ENCODE results near the gene DNAH14. TPM values are rescaled to one million over a fixed set of nuclear protein-coding genes. Genes with fewer than 3 reads are reported as not detected.
"Not testable (repeated sequence)": the region's sequence is repeated elsewhere in the genome, so short reads cannot be mapped to it uniquely, and the experiment has no call there.

DNAH14 gene
- total RNA-seq, 2 donors from 2014 or later: 36.6 to 41.6 TPM

GRCh38 chr1:225209153-225209552 lies 279.7 kb downstream of the DNAH14 start:
- Mint-ChIP-seq H3K27me3 (ENCODE audit: insufficient read depth) (peaks cover 7% of the 10 kb centered on the region), H3K27ac (no peak overlapping the region), H3K36me3 (ENCODE audit: low read depth) (peaks cover 2% of the 10 kb centered on the region), H3K9me3 (peaks cover 49% of the 10 kb centered on the region), H3K4me1 (no peaks in the 10 kb centered on the region), H3K4me3 (no peak overlapping the region)
- TF ChIP-seq, protein P1, sequence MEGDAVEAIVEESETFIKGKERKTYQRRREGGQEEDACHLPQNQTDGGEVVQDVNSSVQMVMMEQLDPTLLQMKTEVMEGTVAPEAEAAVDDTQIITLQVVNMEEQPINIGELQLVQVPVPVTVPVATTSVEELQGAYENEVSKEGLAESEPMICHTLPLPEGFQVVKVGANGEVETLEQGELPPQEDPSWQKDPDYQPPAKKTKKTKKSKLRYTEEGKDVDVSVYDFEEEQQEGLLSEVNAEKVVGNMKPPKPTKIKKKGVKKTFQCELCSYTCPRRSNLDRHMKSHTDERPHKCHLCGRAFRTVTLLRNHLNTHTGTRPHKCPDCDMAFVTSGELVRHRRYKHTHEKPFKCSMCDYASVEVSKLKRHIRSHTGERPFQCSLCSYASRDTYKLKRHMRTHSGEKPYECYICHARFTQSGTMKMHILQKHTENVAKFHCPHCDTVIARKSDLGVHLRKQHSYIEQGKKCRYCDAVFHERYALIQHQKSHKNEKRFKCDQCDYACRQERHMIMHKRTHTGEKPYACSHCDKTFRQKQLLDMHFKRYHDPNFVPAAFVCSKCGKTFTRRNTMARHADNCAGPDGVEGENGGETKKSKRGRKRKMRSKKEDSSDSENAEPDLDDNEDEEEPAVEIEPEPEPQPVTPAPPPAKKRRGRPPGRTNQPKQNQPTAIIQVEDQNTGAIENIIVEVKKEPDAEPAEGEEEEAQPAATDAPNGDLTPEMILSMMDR (conservative IDR thresholded peaks at IDR 0.05): no peak
- Histone ChIP-seq H3K27ac (ENCODE audit: low read depth, low read length) (no peak overlapping the region), H3K4me1 (ENCODE audit: control insufficient read depth, insufficient read depth, low read length) (no peaks in the 10 kb centered on the region), H3K9ac (ENCODE audit: extremely low read depth, low read length, poor library complexity, severe bottlenecking) (no peak overlapping the region), H3K27me3 (ENCODE audit: control insufficient read depth, insufficient read depth, low read length, poor library complexity, severe bottlenecking) (no peaks in the 10 kb centered on the region), H3K36me3 (ENCODE audit: control insufficient read depth, insufficient read depth, low read length) (no peaks in the 10 kb centered on the region), H3K4me3 (ENCODE audit: low read length) (no peak overlapping the region), H3K9me3 (ENCODE audit: control insufficient read depth, low read length) (peaks cover 10% of the 10 kb centered on the region)
- no peak for DNase-seq

- H3K4me1 ChIP-seq (ENCODE audit: control insufficient read depth, insufficient read depth, low read length); H3K9ac ChIP-seq (ENCODE audit: extremely low read depth, low read length, poor library complexity, severe bottlenecking); H3K4me1 Mint-ChIP-seq; H3K4me3 ChIP-seq (ENCODE audit: low read length); H3K27ac Mint-ChIP-seq; H3K27ac ChIP-seq (ENCODE audit: low read depth, low read length); H3K27me3 ChIP-seq (ENCODE audit: control insufficient read depth, insufficient read depth, low read length, poor library complexity, severe bottlenecking); H3K36me3 Mint-ChIP-seq (ENCODE audit: low read depth); H3K36me3 ChIP-seq (ENCODE audit: control insufficient read depth, insufficient read depth, low read length); DNase-seq; H3K27me3 Mint-ChIP-seq (ENCODE audit: insufficient read depth); H3K9me3 ChIP-seq (ENCODE audit: control insufficient read depth, low read length); H3K4me3 Mint-ChIP-seq: not testable (repeated sequence)
- H3K9me3 Mint-ChIP-seq: peaks cover 57% of the 10 kb centered on the region
- 70 to 83% methylated on average over 2 to 3 of the region's 3 CpGs for WGBS, 2 experiments (ENCODE audit: insufficient coverage in 1 of 2, insufficient read length in 1 of 2)
Measured at GRCh38 chr1:225210180-225210579, 280.7 kb downstream of the DNAH14 start.

DNA sequence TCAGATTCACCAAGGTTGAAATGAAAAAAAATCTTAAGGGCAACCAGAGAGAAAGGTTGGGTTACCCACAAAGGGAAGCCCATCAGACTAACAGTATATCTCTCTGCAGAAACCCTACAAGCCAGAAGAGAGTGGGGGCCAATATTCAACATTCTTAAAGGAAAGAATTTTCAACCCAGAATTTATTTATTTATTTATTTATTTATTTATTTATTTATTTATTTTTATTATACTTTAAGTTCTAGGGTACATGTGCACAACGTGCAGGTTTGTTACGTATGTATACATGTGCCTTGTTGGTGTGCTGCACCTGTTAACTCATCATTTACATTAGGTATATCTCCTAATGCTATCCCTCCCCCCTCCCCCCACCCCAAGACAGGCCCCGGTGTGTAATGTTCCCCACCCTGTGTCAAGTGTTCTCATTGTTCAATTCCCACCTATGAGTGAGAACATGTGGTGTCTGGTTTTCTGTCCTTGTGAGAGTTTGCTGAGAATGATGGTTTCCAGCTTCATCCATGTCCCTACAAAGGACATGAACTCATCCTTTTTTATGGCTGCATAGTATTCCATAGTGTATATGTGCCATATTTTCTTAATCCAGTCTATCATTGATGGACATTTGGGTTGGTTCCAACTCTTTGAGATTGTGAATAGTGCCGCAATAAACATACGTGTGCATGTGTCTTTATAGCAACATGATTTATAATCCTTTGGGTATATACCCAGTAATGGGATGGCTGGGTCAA lies 282.4 kb downstream of the DNAH14 start:
- H3K4me3 ChIP-seq (ENCODE audit: low read length); H3K9ac ChIP-seq (ENCODE audit: extremely low read depth, low read length, poor library complexity, severe bottlenecking); H3K27ac Mint-ChIP-seq; H3K4me1 Mint-ChIP-seq; H3K27ac ChIP-seq (ENCODE audit: low read depth, low read length); H3K9me3 ChIP-seq (ENCODE audit: control insufficient read depth, low read length); H3K36me3 Mint-ChIP-seq (ENCODE audit: low read depth); H3K36me3 ChIP-seq (ENCODE audit: control insufficient read depth, insufficient read depth, low read length); H3K4me3 Mint-ChIP-seq; H3K27me3 Mint-ChIP-seq (ENCODE audit: insufficient read depth); DNase-seq; H3K27me3 ChIP-seq (ENCODE audit: control insufficient read depth, insufficient read depth, low read length, poor library complexity, severe bottlenecking); H3K4me1 ChIP-seq (ENCODE audit: control insufficient read depth, insufficient read depth, low read length): not testable (repeated sequence)
- H3K9me3 Mint-ChIP-seq: peaks cover 72% of the 10 kb centered on the region
- 95% methylated on average over 4 of the region's 5 CpGs; no CpG with 5 or more reads in 1 of the 2 experiments for WGBS, 2 experiments (ENCODE audit: insufficient coverage in 1 of 2, insufficient read length in 1 of 2)

DNA sequence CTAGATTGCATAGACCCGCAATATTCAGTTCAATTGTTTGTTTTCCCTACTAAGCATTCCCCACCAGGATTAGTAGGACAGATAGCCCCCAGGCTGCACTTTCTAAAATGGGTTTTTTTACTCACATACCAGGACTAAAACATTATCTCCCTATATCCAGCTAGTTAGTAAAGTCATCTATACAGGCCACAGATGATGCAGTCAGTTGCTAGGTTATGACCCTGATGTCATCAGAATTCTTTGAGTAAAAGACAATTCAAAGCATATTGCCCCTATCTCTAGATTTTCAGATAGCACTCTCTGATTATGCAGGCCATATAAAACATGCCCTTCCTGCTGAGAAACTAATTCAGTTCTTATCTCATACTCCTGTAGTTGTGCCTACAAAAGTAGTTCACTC lies 294.8 kb downstream of the DNAH14 start:
- TF ChIP-seq, protein P1 (conservative IDR thresholded peaks at IDR 0.05): no peak
- peaks cover 2% of the 10 kb centered on the region for H3K27me3 Mint-ChIP-seq (ENCODE audit: insufficient read depth)
- H3K4me3 Mint-ChIP-seq: no peak overlapping the region
- Histone ChIP-seq H3K36me3 (ENCODE audit: control insufficient read depth, insufficient read depth, low read length) (no peaks in the 10 kb centered on the region), H3K9ac (ENCODE audit: extremely low read depth, low read length, poor library complexity, severe bottlenecking) (no peak overlapping the region), H3K4me3 (ENCODE audit: low read length) (no peak overlapping the region), H3K27ac (ENCODE audit: low read depth, low read length) (no peak overlapping the region), H3K27me3 (ENCODE audit: control insufficient read depth, insufficient read depth, low read length, poor library complexity, severe bottlenecking) (no peaks in the 10 kb centered on the region), H3K9me3 (ENCODE audit: control insufficient read depth, low read length) (peaks cover 23% of the 10 kb centered on the region), H3K4me1 (ENCODE audit: control insufficient read depth, insufficient read depth, low read length) (peaks cover 13% of the 10 kb centered on the region)
- peaks cover 38% of the 10 kb centered on the region for H3K9me3 Mint-ChIP-seq
- H3K36me3 Mint-ChIP-seq (ENCODE audit: low read depth): peaks cover 2% of the 10 kb centered on the region
- no peak overlapping the region for H3K27ac Mint-ChIP-seq
- peaks cover 35% of the 10 kb centered on the region for H3K4me1 Mint-ChIP-seq
- 80 to 89% methylated on average over 1 of the region's 1 CpG for WGBS, 2 experiments (ENCODE audit: insufficient coverage in 1 of 2, insufficient read length in 1 of 2)
- no peak for DNase-seq
